Measurements from ENCODE around the gene ANKRD24. TPM values are rescaled to one million over a fixed set of nuclear protein-coding genes. Genes with fewer than 3 reads are reported as not detected.

The ANKRD24 gene
- total and polyA plus RNA-seq, 2 of the 13 experiments (the other 11 are each of a cell fraction or from before 2014, with no cell fraction given), result 0.13 to 0.24 TPM

- no peak for TF ChIP-seq CERS6 (CRISPR knock-in tag; IDR thresholded peaks at IDR 0.05)
- no peak for TF ChIP-seq TEF (CRISPR knock-in tag; IDR thresholded peaks at IDR 0.05)
- TF ChIP-seq BRD4 (CRISPR knock-in tag; IDR thresholded peaks at IDR 0.05), result no peak; the same call in 1 of the 2 replicates
- no peak for TF ChIP-seq RFX3 (CRISPR knock-in tag; IDR thresholded peaks at IDR 0.05)
- no peak for TF ChIP-seq PITX1 (CRISPR knock-in tag; IDR thresholded peaks at IDR 0.05)
- no peak for TF ChIP-seq REST (IDR thresholded peaks at IDR 0.05; ENCODE audit: borderline replicate concordance in 1 of 2, low read depth in 1 of 2, low read length in 2 of 2)
- no peak for TF ChIP-seq EHMT2 (IDR thresholded peaks at IDR 0.05; ENCODE audit: borderline replicate concordance, low read depth, low read length)
- TF ChIP-seq ZFP1 (CRISPR knock-in tag; IDR thresholded peaks at IDR 0.05), result no peak
- TF ChIP-seq ZNF317 (CRISPR knock-in tag; IDR thresholded peaks at IDR 0.05), result no peak
- TF ChIP-seq CEBPZ (IDR thresholded peaks at IDR 0.05; ENCODE audit: low read length), result no peak
- TF ChIP-seq ZNF280D (CRISPR knock-in tag; IDR thresholded peaks at IDR 0.05), result 0 out of 2 replicates have a peak, but pooled peaks have one; percentile 63
- TF ChIP-seq CENPT (CRISPR knock-in tag; IDR thresholded peaks at IDR 0.05; ENCODE audit: low read depth), result no peak
- TF ChIP-seq HDAC1 (CRISPR knock-in tag; IDR thresholded peaks at IDR 0.05), result no peak; the same call in 1 of the 2 replicates
- TF ChIP-seq GPN1 (CRISPR knock-in tag; IDR thresholded peaks at IDR 0.05; ENCODE audit: borderline replicate concordance), result no peak
Observed at GRCh38 chr19:4234142-4234861, 51.8 kb downstream of the ANKRD24 start (continued).
